Tibial nerve (tissue), 3 donors: ENCODE measurements around the gene TSPAN13.

ENCODE experiments used
- EP300 ChIP-seq, 2 donors: sonication (generic); formaldehyde crosslinking; IDR thresholded peaks; one replicate each; pipeline ENCODE4 v1.6.1; 2017; ENCODE audit warnings: antibody characterized with exemption in 2 of 2, mild to moderate bottlenecking in 1 of 2
- POLR2A ChIP-seq, 2 donors: fragments of 450-650 bp; IDR thresholded peaks; one replicate each; pipeline ENCODE4 v1.6.1; 2017; ENCODE audit warnings: antibody characterized with exemption in 2 of 2, mild to moderate bottlenecking in 2 of 2, moderate library complexity in 2 of 2

- TF ChIP-seq EP300 (IDR thresholded peaks at IDR 0.05) (no peak), POLR2A (IDR thresholded peaks at IDR 0.05) (no peak)
Observed at GRCh38 chr7:16741676-16742075, 11.9 kb upstream of the TSPAN13 start.
